Cardiac fibroblast (primary cell): ENCODE results near the gene AGBL3.

ENCODE experiments used
- DNase-seq, 2 donors: peaks; one replicate each; pipeline versions ENCODE4 v3.0.0 to v3.0.0-alpha.2; 2010; ENCODE audit warnings: low read depth in 2 of 2
- H3K4me3 ChIP-seq, 2 donors: replicated peaks in 1 of 2; 1 replicate in 1 of 2; 2 replicates in 1 of 2; pipeline ENCODE4 v1.5.1; 2011; ENCODE audit warnings: low read depth in 2 of 2, low read length in 2 of 2, mild to moderate bottlenecking in 2 of 2, moderate library complexity in 1 of 2
- TF ChIP-seq, protein P1 (sequence below): IDR thresholded peaks from one replicate; pipeline ENCODE4 v1.5.1; 2011; ENCODE audit warnings: low read depth, mild to moderate bottlenecking, low read length, inconsistent platforms

The AGBL3 gene

DNA sequence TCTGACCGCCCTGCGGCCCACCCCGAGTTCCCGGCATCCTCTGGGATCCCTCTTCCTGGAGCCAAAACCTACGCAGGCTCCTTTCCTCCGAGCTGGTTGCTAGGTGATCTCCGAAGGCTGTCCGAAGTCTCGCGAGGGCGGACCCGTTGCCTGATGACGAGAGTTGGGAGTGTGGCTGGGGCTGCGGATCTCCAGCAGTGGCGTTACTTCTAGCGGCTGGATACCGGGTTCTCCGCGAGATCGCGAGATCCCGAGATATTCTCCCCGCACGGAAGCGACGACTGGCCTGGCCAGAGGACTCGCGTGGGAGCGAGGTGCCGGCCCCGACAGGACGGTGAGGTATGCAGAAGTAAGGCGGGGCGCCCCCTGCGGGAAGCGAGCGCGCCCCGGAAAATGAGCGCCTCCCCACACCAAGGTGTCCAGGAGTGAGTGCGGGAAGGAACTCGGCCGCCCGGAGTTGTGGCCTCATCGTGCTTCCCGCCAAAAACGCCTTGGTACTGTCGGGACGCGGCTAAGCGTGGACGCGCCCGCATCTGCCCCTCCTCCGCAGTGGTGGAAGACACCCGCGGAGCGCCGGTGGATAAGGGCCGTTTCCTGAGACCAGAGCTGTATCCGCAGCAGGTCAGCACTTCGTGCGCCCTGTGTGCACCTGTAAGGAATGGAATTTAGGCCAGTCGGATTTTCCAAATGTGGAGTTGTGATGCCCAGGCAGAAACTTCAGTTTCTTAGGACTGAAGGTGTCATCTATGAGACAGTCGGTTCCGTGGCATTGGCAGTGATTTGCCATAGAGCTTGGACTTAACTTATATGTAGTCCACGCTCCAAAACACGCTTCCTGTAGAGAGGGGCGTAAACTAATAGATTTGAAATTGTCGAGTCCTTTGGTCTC, at the start of gene AGBL3:
AGBL3 (plus strand) TSS at position 146 of the 889 bp plus-strand sequence. CDS start 1,426 bp downstream, outside the sequence.
- TF ChIP-seq, protein P1, sequence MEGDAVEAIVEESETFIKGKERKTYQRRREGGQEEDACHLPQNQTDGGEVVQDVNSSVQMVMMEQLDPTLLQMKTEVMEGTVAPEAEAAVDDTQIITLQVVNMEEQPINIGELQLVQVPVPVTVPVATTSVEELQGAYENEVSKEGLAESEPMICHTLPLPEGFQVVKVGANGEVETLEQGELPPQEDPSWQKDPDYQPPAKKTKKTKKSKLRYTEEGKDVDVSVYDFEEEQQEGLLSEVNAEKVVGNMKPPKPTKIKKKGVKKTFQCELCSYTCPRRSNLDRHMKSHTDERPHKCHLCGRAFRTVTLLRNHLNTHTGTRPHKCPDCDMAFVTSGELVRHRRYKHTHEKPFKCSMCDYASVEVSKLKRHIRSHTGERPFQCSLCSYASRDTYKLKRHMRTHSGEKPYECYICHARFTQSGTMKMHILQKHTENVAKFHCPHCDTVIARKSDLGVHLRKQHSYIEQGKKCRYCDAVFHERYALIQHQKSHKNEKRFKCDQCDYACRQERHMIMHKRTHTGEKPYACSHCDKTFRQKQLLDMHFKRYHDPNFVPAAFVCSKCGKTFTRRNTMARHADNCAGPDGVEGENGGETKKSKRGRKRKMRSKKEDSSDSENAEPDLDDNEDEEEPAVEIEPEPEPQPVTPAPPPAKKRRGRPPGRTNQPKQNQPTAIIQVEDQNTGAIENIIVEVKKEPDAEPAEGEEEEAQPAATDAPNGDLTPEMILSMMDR, result peak; percentile 56
- peak within 1 kb of the TSS; percentile 83 to 87 for H3K4me3 ChIP-seq
- peak; percentile 97 to 98 for DNase-seq

GRCh38 chr7:134936893-134937510, 49.3 kb upstream of the AGBL3 start:
- TF ChIP-seq, protein P1, result no peak
- no peak for DNase-seq

GRCh38 chr7:134938141-134938540, 48.2 kb upstream of the AGBL3 start:
- TF ChIP-seq, protein P1, result no peak
- no peak for DNase-seq

More at GRCh38 chr7:134936893-134937510, 49.3 kb upstream of the AGBL3 start:
- H3K4me3 ChIP-seq, result no peak overlapping the region

DNA sequence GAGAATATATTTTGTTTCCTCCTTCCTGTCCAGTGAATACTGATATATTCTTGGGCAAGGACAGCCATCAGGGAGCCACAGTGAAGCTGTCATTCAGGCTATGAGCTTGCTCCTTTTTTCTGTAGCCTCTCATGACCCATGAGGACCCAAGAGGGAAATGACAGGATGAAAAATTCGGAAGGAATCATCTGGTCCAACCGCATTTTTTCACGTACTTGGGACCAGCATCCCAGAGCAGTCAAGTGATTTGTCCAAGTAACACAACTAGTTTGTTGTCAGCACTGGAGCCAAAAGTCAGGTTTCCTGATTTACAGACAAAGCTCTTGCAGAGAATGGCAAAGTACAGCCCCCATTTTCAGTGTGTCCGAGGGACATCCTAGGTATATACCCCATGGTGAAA, 47.2 kb upstream of the AGBL3 start:
- TF ChIP-seq, protein P1, result no peak
- no peak overlapping the region for H3K4me3 ChIP-seq
- DNase-seq, result no peak

More at GRCh38 chr7:134938141-134938540, 48.2 kb upstream of the AGBL3 start:
- no peak overlapping the region for H3K4me3 ChIP-seq

DNA sequence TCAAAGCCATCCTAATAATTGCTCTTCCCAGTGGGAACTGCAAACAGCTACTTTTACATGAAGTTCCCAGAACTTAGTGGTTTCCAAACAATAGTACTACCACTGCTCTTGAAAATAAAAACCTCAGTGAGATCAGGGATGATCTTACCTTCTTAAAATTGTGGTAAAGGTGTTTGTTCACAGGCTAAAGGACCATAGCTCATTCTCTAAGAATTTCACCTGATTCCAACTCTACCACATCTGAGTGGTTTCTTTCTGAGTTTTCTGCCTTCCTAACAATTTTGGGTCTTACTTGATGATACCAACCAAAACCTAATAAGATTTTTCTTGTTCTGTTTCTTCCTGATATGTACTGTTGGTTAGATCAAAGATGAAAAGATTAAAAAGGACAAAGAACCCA, 45.6 kb upstream of the AGBL3 start:
- TF ChIP-seq, protein P1, result no peak
- H3K4me3 ChIP-seq, result no peak overlapping the region
- DNase-seq, result no peak

DNA sequence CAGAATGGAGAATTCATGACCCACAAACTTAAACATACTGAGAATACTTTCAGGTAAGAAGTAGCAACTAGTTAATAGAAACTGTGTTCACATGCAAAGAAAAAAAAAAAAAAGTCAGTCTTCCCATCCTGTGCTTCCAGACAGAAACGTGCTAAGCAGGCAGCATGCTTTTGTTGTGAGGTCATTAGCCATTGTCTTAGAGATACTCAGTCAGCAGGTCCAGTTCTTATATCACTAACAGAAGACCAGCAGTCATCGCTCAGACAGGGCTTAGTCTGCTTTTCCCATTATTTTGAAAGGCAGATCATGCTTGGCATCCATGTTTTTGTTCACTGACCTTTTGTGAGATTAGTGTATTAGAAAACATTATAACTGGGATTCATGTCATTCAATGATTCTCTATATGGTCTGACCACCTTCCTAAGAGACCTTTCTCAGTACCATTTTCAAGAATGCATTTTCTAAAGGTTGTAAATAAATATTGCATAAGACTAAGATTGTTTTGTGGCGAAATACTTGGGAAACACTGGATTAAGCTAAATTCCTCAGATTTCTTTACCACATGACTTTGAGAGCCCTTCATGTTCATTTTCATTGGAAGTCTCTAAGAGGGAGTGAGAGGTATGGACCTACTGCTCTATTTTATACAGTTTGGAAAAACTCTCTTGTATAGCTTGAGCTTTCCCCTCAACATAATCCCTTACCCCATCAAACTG, 45.0 kb upstream of the AGBL3 start:
- TF ChIP-seq, protein P1, result no peak
- no peak overlapping the region for H3K4me3 ChIP-seq
- DNase-seq, result peak; percentile 85 to 95
